ENCODE data around the gene FUS.
A peak's percentile ranks its signal among the peaks of the same experiment; 100 is the strongest.
"Not testable (repeated sequence)": the region's sequence is repeated elsewhere in the genome, so short reads cannot be mapped to it uniquely, and the experiment has no call there.

Gene FUS

DNA sequence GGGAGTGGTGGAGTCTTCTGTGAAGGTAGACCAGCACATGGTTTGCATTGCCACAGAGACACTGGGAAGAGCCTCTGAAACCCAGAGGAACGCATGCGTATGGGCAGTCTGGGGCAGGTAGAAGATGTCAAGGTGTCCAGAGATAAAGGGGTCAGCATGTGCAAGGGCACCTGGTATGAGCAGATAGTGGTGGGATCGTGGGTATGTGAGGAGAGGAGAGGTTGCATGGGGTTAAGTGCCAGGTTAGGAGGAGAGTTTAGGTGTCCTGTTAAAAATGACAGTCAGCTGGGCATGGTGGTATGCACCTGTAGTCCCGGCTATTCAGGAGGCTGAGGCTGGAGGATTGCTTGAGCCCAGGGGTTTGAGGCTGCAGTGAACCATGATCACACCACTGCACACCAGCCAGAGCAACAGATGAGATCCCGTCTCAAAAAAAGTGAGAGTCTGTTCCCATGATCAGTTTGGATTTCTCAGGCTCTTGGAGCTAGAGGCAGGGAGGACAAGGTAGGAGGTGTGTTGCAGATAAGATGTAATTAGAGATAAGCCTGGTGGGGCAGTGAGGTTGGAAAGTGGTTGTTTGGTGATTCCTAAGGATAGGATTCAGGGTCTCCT lies 19.6 kb downstream of the FUS start:
- DNase-seq (ENCODE audit: low spot score) = no peak
- in situ Hi-C loops (cut with MboI; ENCODE audit: low pct_unique_long_range_greater_than_20kb, low sequenced_read_pairs, unreplicated experiment) = loop anchor here (10.0 kb wide), 1 partner anchor 245 kb away; the partner anchor contains the start of gene ZNF843
- TF ChIP-seq CTCF (IDR thresholded peaks at IDR 0.05; ENCODE audit: extremely low read depth, insufficient read depth, missing control alignments) = no peak

DNA sequence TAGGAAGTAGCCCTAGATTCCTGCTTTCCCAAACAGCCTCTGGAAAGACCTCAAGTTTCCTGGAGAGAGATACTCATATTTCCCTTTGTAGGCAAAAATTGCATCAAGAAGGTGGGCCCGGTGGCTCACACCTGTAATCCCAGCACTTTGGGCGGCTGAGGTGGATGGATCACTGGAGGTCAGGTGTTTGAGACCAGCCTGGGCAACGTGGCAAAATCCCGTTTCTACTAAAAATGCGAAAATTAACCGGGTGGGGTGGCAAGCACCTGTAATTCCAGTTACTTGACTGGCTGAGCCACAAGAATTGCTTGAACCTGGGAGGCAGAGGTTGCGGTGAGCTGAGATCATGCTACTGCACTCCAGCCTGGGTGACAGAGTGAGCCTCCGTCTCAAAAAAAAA lies 20.2 kb downstream of the FUS start:
- in situ Hi-C loops (cut with MboI; ENCODE audit: low pct_unique_long_range_greater_than_20kb, low sequenced_read_pairs, unreplicated experiment) = loop anchor here (10.0 kb wide), 1 partner anchor 245 kb away; the partner anchor contains the start of gene ZNF843
- DNase-seq (ENCODE audit: low spot score) = not testable (repeated sequence)

- no peak for TF ChIP-seq CTCF (IDR thresholded peaks at IDR 0.05; ENCODE audit: extremely low read depth, insufficient read depth, missing control alignments)
- in situ Hi-C loops (cut with MboI; ENCODE audit: low pct_unique_long_range_greater_than_20kb, low sequenced_read_pairs, unreplicated experiment) = loop anchor here (10.0 kb wide), 1 partner anchor 244 kb away; the partner anchor contains the start of gene ZNF843
- DNase-seq (ENCODE audit: low spot score) = no peak
These were observed 21.1 kb downstream of the FUS start for GRCh38 chr16:31200821-31201568.

DNA sequence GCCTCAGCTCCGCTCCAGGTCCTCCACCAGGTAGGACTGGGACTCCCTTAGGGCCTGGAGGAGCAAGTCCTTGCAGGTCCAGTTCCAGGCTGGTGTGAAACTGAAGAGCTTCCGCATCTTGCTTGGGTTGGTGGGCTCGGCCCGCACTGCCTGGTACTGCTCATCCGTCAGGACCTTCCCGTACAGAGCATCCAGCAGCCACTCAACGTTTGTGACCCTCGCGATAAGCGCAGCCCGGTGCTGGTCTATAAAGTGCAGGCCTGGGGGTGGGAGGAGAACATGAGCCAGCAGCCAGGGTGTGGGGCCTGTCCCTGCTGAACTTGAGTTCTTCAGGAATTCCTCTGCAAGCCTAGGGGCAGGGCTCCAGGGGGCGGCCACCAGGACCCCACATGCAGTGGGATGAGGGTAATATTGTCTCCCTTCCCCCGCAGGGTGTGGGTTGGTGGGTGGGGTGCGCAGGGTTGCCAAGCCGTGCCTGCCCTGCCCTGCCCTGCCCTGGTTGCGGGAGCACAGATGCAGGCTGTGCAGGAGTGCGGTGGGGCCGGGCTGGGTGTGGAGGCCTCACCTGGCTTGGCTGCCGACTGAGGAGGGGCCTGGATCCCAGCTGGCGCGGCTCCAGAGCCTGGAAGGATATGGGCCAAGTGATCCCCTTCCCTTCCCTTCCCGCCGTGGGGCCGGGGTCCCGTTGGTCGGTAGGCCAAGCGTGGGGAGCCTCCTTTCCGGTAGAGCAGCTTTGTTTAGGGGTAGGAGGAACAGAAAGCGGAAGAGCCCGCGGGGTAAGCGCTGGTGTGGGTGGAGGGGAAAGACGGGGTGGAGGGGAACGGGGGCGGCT lies 21.9 kb downstream of the FUS start:
- in situ Hi-C loops (cut with MboI; ENCODE audit: low pct_unique_long_range_greater_than_20kb, low sequenced_read_pairs, unreplicated experiment) = loop anchor here (10.0 kb wide), 1 partner anchor 243 kb away; the partner anchor contains the start of gene ZNF843
- peak; percentile 78 for DNase-seq (ENCODE audit: low spot score)
- no peak for TF ChIP-seq CTCF (IDR thresholded peaks at IDR 0.05; ENCODE audit: extremely low read depth, insufficient read depth, missing control alignments)

- no peak for TF ChIP-seq CTCF (IDR thresholded peaks at IDR 0.05; ENCODE audit: extremely low read depth, insufficient read depth, missing control alignments)
- peak; percentile 69 for DNase-seq (ENCODE audit: low spot score)
- in situ Hi-C loops (cut with MboI; ENCODE audit: low pct_unique_long_range_greater_than_20kb, low sequenced_read_pairs, unreplicated experiment) = loop anchor here (10.0 kb wide), 1 partner anchor 242 kb away; the partner anchor contains the start of gene ZNF843
These were observed 22.8 kb downstream of the FUS start, which contains the start of gene PYCARD for GRCh38 chr16:31202414-31203375. Gene PYCARD, minus strand, starts transcription at chr16:31202760. Its CDS starts 70 bp downstream, at chr16:31202690.

DNA sequence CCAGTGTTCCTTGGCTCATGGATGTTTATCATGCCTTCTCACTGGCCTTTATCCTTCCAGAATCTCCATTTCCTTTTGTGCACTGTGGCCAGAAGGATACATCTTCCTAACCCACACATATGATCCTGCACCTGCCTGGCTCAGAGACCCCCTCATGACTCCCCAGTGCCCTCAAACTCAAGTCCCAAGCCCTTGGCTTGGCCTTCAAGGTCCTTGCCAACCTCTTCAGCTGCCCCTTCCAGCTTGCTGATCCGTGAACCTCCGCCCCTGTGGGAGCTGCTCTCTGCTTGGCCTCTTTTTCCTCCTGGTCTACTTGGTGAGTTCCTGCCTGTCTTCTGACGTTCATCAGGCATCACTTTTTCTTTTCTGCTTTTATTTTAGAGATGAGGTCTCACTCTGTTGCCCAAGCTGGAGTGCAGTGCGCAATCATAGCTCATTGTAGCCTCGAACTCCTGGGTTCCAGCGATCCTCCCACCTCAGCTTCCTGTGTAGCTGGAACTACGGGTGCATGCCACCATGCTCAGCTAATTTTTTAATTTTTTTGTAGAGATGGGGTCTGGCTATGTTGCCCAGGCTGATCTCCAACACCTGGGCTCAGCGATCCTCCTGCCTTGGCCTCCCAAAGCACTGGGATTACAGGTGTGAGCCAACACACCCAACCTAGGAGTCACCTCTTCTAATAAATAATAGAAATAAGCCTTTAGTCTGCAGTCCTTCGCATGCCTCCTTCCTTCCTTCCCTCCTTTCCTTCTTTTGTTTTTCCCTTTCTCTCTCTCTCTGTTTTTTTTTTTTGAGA lies 25.1 kb downstream of the FUS start:
- TF ChIP-seq CTCF (IDR thresholded peaks at IDR 0.05; ENCODE audit: extremely low read depth, insufficient read depth, missing control alignments) = no peak
- in situ Hi-C loops (cut with MboI; ENCODE audit: low pct_unique_long_range_greater_than_20kb, low sequenced_read_pairs, unreplicated experiment) = loop anchor here (10.0 kb wide), 1 partner anchor 240 kb away; the partner anchor contains the start of gene ZNF843
- no peak for DNase-seq (ENCODE audit: low spot score)
